Stimulated activated CD4-positive, alpha-beta T cell treated with anti-CD3 and anti-CD28 coated beads, Interleukin-15, amount 100 ng/mL, for 48 hours (primary cell): ENCODE measurements around the gene IGF2BP3.

Experiments
- DNase-seq, 2 donors: peaks; one replicate each; pipeline ENCODE4 v3.0.0-alpha.2; 2020; ENCODE audit warnings: low read depth in 2 of 2

The IGF2BP3 gene

GRCh38 chr7:23295401-23295697, 174.9 kb downstream of the IGF2BP3 start:
- no peak for DNase-seq

GRCh38 chr7:23294549-23295400, 175.5 kb downstream of the IGF2BP3 start:
- DNase-seq, result no peak

DNA sequence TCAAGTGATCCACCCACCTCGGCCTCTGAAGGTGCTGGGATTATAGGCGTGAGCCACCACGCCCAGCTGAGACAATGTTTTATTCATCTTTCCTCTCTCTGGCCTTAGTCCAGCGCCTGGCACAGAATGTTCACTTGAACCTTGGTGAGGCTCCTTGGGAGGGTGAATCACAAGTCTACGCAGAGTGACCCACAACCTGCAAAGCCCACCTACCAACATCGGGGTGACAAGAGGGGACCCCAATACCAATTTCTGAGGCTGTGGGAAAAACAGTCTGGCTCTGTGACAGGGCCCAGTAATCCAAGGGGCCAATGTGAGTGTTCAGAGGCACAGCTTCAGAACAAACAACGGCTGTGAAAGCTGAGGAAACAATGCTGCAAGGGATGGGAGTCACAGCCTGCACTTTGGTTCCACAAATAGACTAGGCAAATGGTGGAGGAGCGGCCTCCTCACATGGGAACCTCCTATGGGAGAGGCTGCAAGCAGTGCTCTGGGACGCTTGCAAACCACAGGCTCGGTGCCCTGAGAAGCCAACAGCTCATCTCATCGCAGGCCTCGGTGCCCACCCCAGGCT, 176.7 kb downstream of the IGF2BP3 start:
- no peak for DNase-seq

- DNase-seq, result no peak
Observed at GRCh38 chr7:23292623-23293022, 177.7 kb downstream of the IGF2BP3 start.

GRCh38 chr7:23291957-23292560, 178.2 kb downstream of the IGF2BP3 start:
- no peak for DNase-seq

DNA sequence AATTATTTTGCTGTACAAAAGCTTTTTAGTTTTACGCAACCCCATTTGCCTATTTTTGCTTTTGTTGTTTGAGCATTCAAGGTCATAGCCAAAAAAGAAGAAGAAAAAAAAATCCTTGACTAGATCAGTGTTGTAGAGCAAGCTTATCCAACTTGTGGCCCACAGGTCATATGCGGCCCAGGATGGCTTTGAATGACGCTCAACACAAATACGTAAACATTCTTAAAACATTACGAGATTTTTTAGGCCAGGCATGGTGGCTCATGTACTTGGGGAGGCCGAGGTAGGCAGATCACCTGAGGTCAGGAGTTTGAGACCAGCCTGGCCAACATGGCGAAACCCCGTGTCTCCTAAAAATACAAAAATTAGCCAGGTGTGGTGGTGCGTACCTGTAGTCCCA, 179.3 kb downstream of the IGF2BP3 start:
- DNase-seq, result no peak

DNA sequence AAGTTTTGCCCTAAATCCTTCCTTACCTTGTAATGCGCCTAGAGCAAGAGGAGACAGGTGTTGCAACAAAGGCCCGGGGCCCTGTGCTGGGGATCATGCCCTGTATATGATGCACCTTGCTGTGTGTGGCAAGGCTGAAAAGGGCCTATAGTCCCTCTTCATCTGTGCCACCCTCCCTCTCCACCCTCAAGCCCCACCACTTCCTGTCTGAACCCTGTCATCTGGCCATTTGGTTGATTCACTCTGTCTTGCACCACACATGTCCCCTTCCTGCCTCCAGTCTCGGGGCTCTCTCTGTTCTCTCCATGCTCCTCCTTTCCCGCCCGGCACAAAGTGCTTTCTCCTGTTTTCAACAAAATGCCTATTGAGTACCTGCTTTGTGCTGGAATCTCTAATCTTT, 182.7 kb downstream of the IGF2BP3 start:
- DNase-seq, result no peak

GRCh38 chr7:23285657-23286646, 184.3 kb downstream of the IGF2BP3 start:
- DNase-seq, result no peak

- no peak for DNase-seq
Observed at GRCh38 chr7:23284871-23285270, 185.4 kb downstream of the IGF2BP3 start.

DNA sequence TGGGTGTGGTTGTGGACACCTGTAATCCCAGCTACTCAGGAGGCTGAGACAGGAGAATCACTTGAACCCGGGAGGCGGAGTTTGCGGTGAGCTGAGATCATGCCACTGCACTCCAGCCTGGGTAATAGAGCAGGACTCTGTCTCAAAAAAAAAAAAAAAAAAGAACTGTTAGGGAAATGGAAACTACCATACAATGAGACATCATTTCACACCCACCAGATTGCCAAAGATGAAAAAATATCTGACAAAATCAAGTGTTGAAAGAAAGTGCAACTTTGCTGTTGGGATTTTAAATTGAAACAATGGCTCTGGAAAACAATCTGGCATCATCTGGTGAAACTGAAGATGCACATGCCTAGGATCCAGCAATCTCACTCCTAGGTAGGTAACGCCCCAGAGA, 187.2 kb downstream of the IGF2BP3 start:
- DNase-seq, result no peak

- DNase-seq, result no peak
Observed at GRCh38 chr7:23279819-23280525, 190.3 kb downstream of the IGF2BP3 start.

GRCh38 chr7:23277359-23277989, 192.8 kb downstream of the IGF2BP3 start:
- no peak for DNase-seq

DNA sequence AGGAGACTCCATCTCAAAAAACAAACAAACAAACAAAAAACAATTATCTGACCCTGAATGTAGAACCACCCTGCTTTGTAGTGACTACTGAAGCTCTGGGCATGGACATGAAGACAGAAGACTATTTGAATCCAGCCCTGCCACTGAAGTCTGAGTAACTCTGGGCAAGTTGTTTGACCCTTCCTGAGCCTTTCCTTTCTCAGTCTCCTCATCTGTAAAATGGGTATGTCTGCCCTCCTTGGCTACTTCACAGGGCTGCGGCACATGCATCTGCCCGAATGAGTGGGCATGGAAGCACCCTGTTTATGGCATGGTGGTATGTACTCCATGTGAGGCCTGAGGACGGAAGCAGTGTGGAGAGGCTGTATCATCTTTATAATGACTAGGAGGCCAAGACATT, 193.3 kb downstream of the IGF2BP3 start:
- no peak for DNase-seq

GRCh38 chr7:23276376-23276775, 193.9 kb downstream of the IGF2BP3 start:
- no peak for DNase-seq

- no peak for DNase-seq
Observed at GRCh38 chr7:23275912-23276311, 194.4 kb downstream of the IGF2BP3 start.

DNA sequence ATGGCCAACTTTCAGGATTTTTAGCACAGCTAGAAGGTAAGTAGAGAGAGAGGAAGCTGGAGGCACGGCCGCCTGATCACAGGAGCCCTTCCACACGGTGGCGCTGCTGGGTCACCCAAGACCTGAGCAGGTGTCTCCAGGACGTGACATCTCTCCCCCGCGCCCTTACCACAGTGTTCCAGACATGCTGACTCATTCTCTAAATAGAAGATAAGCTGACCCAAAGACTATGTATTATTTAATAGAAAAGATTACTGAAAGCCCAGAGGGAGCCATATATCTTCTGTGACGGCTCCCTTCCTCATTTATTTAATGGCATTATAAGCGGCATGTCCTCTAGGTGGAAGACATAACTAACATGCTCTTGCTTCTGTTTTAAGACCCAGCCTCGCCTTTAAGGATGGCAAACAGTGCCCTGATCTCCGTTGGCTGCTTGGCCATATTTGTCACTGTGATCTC, 197.1 kb downstream of the IGF2BP3 start:
- DNase-seq, result peak; percentile 86 to 88

DNA sequence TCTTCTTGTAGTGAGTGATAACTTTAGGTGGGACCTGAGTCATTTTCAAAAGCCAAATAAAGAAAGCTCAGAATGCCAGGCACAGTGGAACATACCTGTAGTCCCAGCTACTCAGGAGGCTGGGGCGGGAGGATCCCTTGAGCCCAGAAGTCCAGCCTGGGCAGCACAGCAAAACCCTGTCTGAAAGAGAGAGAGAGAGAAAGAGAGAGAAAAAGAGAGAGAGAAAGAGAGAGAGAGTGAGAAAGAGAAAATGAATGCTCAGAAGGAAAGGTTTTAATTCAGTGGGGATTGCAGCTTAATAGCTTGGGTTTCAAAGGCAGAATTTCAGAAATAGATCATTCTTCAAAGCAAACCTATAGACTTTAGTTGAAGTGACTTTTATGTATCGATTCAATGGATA, 198.0 kb downstream of the IGF2BP3 start:
- no peak for DNase-seq

DNA sequence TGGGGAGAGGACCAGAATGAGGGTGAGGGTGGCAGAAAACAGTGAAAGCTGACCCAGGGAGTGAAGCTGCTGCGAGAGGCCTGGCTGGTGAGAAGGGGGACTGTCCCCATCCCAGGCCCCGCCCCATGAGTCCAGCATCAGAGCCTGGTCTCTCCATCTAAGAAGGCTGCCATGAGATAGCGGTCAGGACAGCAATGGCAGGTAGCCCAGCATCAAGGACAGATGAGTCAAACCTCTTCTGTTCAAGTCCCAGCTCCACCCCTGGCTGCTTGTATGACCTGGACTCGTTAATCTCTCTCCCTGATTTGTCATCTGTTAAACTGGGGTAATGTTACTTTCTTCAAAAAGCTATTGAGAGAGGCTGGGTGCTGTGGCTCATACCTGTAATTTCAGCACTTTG, 201.5 kb downstream of the IGF2BP3 start:
- no peak for DNase-seq

DNA sequence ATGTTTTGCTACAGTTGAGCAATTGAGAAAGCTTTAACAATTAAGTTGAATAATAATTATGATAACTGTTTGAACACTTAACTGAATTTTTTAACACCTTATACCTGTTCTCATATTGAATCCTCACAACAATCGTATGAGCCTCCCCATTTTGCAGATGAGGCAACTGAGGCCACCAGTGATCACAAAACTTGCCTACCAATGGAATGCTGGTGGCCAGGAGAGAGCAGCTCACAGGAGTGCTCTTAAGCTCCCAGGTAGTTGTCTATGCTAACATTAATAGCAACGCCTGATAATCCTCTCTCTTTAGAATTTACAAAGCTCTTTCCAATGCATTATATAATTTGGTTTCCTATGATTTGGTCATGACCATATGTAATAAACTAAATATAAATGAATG, 202.1 kb downstream of the IGF2BP3 start:
- no peak for DNase-seq

GRCh38 chr7:23267357-23267756, 202.9 kb downstream of the IGF2BP3 start:
- no peak for DNase-seq

DNA sequence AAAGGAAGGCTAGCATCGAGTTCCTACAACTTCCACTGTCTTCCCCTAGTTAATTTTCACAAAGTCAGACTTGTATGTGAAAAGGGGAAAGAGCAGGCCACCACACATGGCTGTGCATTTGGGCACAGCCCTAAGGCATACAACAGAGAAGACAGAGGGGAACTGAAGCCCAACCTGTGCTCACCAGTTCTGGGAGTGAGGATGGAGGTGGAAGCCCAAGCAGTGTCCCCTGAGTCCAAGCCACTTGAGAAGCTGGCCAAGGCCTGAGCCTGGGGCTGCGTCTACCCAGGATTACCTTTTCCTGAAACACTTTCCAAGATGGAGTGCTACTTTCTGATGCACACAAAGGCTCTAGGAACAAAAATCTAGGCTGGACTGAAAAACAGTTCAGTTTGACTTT, 203.4 kb downstream of the IGF2BP3 start:
- no peak for DNase-seq
